Measurements from ENCODE around the gene KRTAP10-11. TPM values are rescaled to one million over a fixed set of nuclear protein-coding genes. Genes with fewer than 3 reads are reported as not detected.

The KRTAP10-11 gene
- total and polyA plus RNA-seq, 2 donors (not counting 1 experiment from before 2014, with no cell fraction given) = not detected

- Histone ChIP-seq H3K4me3 (ENCODE audit: control extremely low read depth in 1 of 5, extremely low read depth in 1 of 5, insufficient read depth in 1 of 5, low read depth in 2 of 5, low read length in 4 of 5) (no peak overlapping the region), H3K27me3 (replicated peaks in 1 of 4; ENCODE audit: control extremely low read depth in 1 of 4, control insufficient read depth in 3 of 4, insufficient read depth in 4 of 4, low read length in 3 of 4) (peaks cover 0 to 20% (median 0%) of the 10 kb centered on the region in 4 experiments), H3K4me1 (ENCODE audit: control insufficient read depth in 2 of 2, insufficient read depth in 2 of 2, low read length in 2 of 2) (peaks cover 2 to 3% of the 10 kb centered on the region in 2 donors), H3K9me3 (ENCODE audit: control extremely low read depth in 1 of 3, control insufficient read depth in 2 of 3, insufficient read depth in 1 of 3, low read length in 2 of 3) (peaks cover 0 to 49% (median 24%) of the 10 kb centered on the region in 3 donors), H3K4me2 (replicated peaks; ENCODE audit: low read depth, low read length, poor library complexity, severe bottlenecking) (no peak overlapping the region), H2AFZ (ENCODE audit: insufficient read depth, low read depth, low read length, poor library complexity, severe bottlenecking) (no peak overlapping the region), H3K79me2 (ENCODE audit: control insufficient read depth, insufficient read depth, low read length) (no peaks in the 10 kb centered on the region), H3K9ac (ENCODE audit: low read length) (no peak overlapping the region), H3K27ac (ENCODE audit: low read length in 2 of 2) (no peak overlapping the region), H3K36me3 (replicated peaks in 1 of 2; ENCODE audit: control extremely low read depth in 1 of 2, control insufficient read depth in 1 of 2, extremely low read depth in 1 of 2, insufficient read depth in 2 of 2, low read length in 1 of 2) (no peaks in the 10 kb centered on the region), H4K20me1 (ENCODE audit: control insufficient read depth, insufficient read depth, low read length, poor library complexity, severe bottlenecking) (no peaks in the 10 kb centered on the region)
- no peak for DNase-seq
- Mint-ChIP-seq H3K9me3 (ENCODE audit: insufficient read depth) (peaks cover 18% of the 10 kb centered on the region), H3K27me3 (peaks cover 7% of the 10 kb centered on the region), H3K4me3 (no peak overlapping the region), H3K27ac (no peak overlapping the region), H3K4me1 (peaks cover 4% of the 10 kb centered on the region)
- intact Hi-C loops (cut with micrococcal nuclease) = no loop called here
- CTCF ChIA-PET = no interaction called here
- ATAC-seq (ENCODE audit: low read depth) = no peak
- TF ChIP-seq EZH2 (IDR thresholded peaks at IDR 0.05; ENCODE audit: borderline replicate concordance, insufficient read depth, low read depth, low read length, poor library complexity, severe bottlenecking) (no peak), CTCF (IDR thresholded peaks at IDR 0.05) (no peak)
- POLR2A ChIA-PET = no interaction called here
- 100% methylated on average over 2 of the region's 7 CpGs for WGBS (ENCODE audit: insufficient coverage)
These were observed 20.5 kb upstream of the KRTAP10-11 start for GRCh38 chr21:44625756-44626155.

GRCh38 chr21:44626262-44626661 is 20.0 kb upstream of the KRTAP10-11 start:
- intact Hi-C loops (cut with micrococcal nuclease) = no loop called here
- CTCF ChIA-PET = no interaction called here
- H3K4me1 Mint-ChIP-seq = peaks cover 4% of the 10 kb centered on the region

More at GRCh38 chr21:44626262-44626661, 20.0 kb upstream of the KRTAP10-11 start:
- Histone ChIP-seq H3K79me2 (ENCODE audit: control insufficient read depth, insufficient read depth, low read length) (no peaks in the 10 kb centered on the region), H3K36me3 (replicated peaks in 1 of 2; ENCODE audit: control extremely low read depth in 1 of 2, control insufficient read depth in 1 of 2, extremely low read depth in 1 of 2, insufficient read depth in 2 of 2, low read length in 1 of 2) (no peaks in the 10 kb centered on the region), H3K9me3 (ENCODE audit: control extremely low read depth in 1 of 3, control insufficient read depth in 2 of 3, insufficient read depth in 1 of 3, low read length in 2 of 3) (peaks cover 0 to 51% (median 29%) of the 10 kb centered on the region in 3 donors), H3K27ac (ENCODE audit: low read length in 2 of 2) (no peak overlapping the region), H4K20me1 (ENCODE audit: control insufficient read depth, insufficient read depth, low read length, poor library complexity, severe bottlenecking) (no peaks in the 10 kb centered on the region), H3K4me3 (ENCODE audit: control extremely low read depth in 1 of 5, extremely low read depth in 1 of 5, insufficient read depth in 1 of 5, low read depth in 2 of 5, low read length in 4 of 5) (no peak overlapping the region), H2AFZ (ENCODE audit: insufficient read depth, low read depth, low read length, poor library complexity, severe bottlenecking) (no peak overlapping the region), H3K4me2 (replicated peaks; ENCODE audit: low read depth, low read length, poor library complexity, severe bottlenecking) (no peak overlapping the region), H3K9ac (ENCODE audit: low read length) (no peak overlapping the region), H3K4me1 (ENCODE audit: control insufficient read depth in 2 of 2, insufficient read depth in 2 of 2, low read length in 2 of 2) (peaks cover 2 to 3% of the 10 kb centered on the region in 2 donors), H3K27me3 (replicated peaks in 1 of 4; ENCODE audit: control extremely low read depth in 1 of 4, control insufficient read depth in 3 of 4, insufficient read depth in 4 of 4, low read length in 3 of 4) (peaks cover 0 to 20% (median 0%) of the 10 kb centered on the region in 4 experiments)
- 80% methylated on average over 9 of the region's 10 CpGs for WGBS (ENCODE audit: insufficient coverage)
- no peak for TF ChIP-seq EZH2 (IDR thresholded peaks at IDR 0.05; ENCODE audit: borderline replicate concordance, insufficient read depth, low read depth, low read length, poor library complexity, severe bottlenecking)
- no peak for TF ChIP-seq CTCF (IDR thresholded peaks at IDR 0.05)
- peaks cover 7% of the 10 kb centered on the region for H3K27me3 Mint-ChIP-seq
- DNase-seq (no peak), ATAC-seq (ENCODE audit: low read depth) (no peak)
- POLR2A ChIA-PET = no interaction called here
- no peak overlapping the region for H3K27ac Mint-ChIP-seq
- peaks cover 20% of the 10 kb centered on the region for H3K9me3 Mint-ChIP-seq (ENCODE audit: insufficient read depth)
- no peak overlapping the region for H3K4me3 Mint-ChIP-seq

Measured in B cell (primary cell).